Fibroblast of mammary gland (primary cell): ENCODE results near the gene DOCK10.

Experiments used
- DNase-seq: peaks from one replicate; pipeline ENCODE4 v3.0.0-alpha.2; 2010; ENCODE audit warnings: low read depth
- H3K4me3 ChIP-seq: 2 replicates; pipeline ENCODE4 v1.5.1; 2011; ENCODE audit warnings: low read depth, mild to moderate bottlenecking, low read length, moderate library complexity; ENCODE audit not compliant: control insufficient read depth
- CTCF ChIP-seq: conservative IDR thresholded peaks from 2 replicates; pipeline ENCODE4 v1.5.1; 2011; ENCODE audit warnings: low read depth, low read length, inconsistent platforms; ENCODE audit not compliant: control insufficient read depth, insufficient read depth

The DOCK10 gene

DNA sequence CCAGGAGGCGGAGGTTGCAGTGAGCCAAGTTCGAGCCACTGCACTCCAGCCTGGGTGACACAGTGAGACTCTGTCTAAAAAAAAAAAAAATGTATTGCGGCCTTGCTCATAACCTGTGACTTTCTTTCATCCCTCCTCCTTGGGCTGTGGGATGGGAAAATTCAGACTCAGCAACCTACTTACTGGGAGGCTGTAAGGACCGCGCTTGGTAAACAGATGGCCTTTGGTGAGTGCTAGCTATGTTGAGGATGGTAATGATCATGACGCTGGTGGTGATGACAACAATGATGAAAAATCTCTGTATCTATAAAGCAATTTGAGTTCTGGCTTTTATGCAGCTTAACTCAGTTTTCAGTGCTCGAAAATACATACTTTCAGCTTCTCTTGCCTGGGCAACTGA lies 261.4 kb downstream of the DOCK10 start:
- no peak overlapping the region for H3K4me3 ChIP-seq
- no peak for DNase-seq
- no peak for TF ChIP-seq CTCF

- TF ChIP-seq CTCF, result no peak
- no peak overlapping the region for H3K4me3 ChIP-seq
- peak; percentile 12 for DNase-seq
Observed at GRCh38 chr2:224780106-224780505, 262.2 kb downstream of the DOCK10 start.

GRCh38 chr2:224778474-224778877 lies 263.8 kb downstream of the DOCK10 start:
- H3K4me3 ChIP-seq, result no peak overlapping the region
- TF ChIP-seq CTCF, result peak; percentile 78
- peak; percentile 67 for DNase-seq

GRCh38 chr2:224777559-224777930 lies 264.7 kb downstream of the DOCK10 start:
- no peak for DNase-seq
- TF ChIP-seq CTCF, result no peak
- H3K4me3 ChIP-seq, result no peak overlapping the region

GRCh38 chr2:224776795-224777558 lies 265.3 kb downstream of the DOCK10 start:
- H3K4me3 ChIP-seq, result no peak overlapping the region

GRCh38 chr2:224775647-224776046 lies 266.6 kb downstream of the DOCK10 start:
- H3K4me3 ChIP-seq, result no peak overlapping the region
- no peak for TF ChIP-seq CTCF
- no peak for DNase-seq

More at GRCh38 chr2:224776795-224777558, 265.3 kb downstream of the DOCK10 start:
- TF ChIP-seq CTCF, result no peak
- no peak for DNase-seq

DNA sequence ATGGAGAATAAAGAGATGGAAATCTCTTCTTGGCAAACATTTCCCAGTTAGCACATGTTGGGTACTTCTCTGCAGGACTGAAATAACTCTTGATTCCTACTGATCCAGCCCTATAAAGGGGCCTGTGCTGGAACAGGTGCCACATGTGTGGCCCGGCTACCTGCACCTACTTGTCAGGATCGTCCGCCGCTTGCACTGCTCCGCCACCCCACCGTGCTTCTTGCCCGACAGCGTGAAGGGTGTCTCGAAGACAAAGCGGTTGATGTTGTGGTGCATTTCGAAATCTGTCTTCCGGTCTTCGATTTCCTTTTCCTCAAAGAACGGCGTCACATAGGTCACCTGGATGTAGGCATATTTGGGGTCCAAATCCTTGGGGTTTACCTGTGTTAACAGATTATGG lies 267.5 kb downstream of the DOCK10 start:
- H3K4me3 ChIP-seq, result no peak overlapping the region
- TF ChIP-seq CTCF, result no peak
- DNase-seq, result no peak
